ENCODE results near the gene NRDC.

NRDC gene

GRCh38 chr1:51861669-51862068 lies 16.9 kb downstream of the NRDC start:
- H3K4me1 ChIP-seq (ENCODE audit: control insufficient read depth, insufficient read depth, low read length, unreplicated experiment) = no peaks in the 10 kb centered on the region
- no peaks in the 10 kb centered on the region for H3K27me3 ChIP-seq (ENCODE audit: insufficient read depth, low read length)
- H2AFZ ChIP-seq (ENCODE audit: low read length, unreplicated experiment) = no peak overlapping the region
- H3K36me3 ChIP-seq (ENCODE audit: insufficient read depth, low read length) = peaks cover 8% of the 10 kb centered on the region; the same call in 1 of the 2 replicates
- peaks cover 67% of the 10 kb centered on the region for H3K79me2 ChIP-seq (ENCODE audit: control insufficient read depth, insufficient read depth, low read length, unreplicated experiment)
- H3K4me3 ChIP-seq (ENCODE audit: low read depth, low read length) = no peak overlapping the region
- H3K27ac ChIP-seq (ENCODE audit: low read depth, low read length) = no peak overlapping the region

- Histone ChIP-seq H3K4me3 (ENCODE audit: low read depth, low read length) (no peak overlapping the region), H2AFZ (ENCODE audit: low read length, unreplicated experiment) (no peak overlapping the region), H3K27ac (ENCODE audit: low read depth, low read length) (no peak overlapping the region), H3K79me2 (ENCODE audit: control insufficient read depth, insufficient read depth, low read length, unreplicated experiment) (peaks cover 52% of the 10 kb centered on the region), H3K36me3 (ENCODE audit: insufficient read depth, low read length) (peaks cover 11% of the 10 kb centered on the region), H3K27me3 (ENCODE audit: insufficient read depth, low read length) (no peaks in the 10 kb centered on the region), H3K4me1 (ENCODE audit: control insufficient read depth, insufficient read depth, low read length, unreplicated experiment) (no peaks in the 10 kb centered on the region)
Measured at GRCh38 chr1:51859735-51860134, 18.8 kb downstream of the NRDC start.

- Histone ChIP-seq H3K4me1 (ENCODE audit: control insufficient read depth, insufficient read depth, low read length, unreplicated experiment) (no peaks in the 10 kb centered on the region), H3K27me3 (ENCODE audit: insufficient read depth, low read length) (no peaks in the 10 kb centered on the region), H3K27ac (ENCODE audit: low read depth, low read length) (no peak overlapping the region), H2AFZ (ENCODE audit: low read length, unreplicated experiment) (no peak overlapping the region), H3K4me3 (ENCODE audit: low read depth, low read length) (no peak overlapping the region), H3K36me3 (ENCODE audit: insufficient read depth, low read length) (peaks cover 12% of the 10 kb centered on the region), H3K79me2 (ENCODE audit: control insufficient read depth, insufficient read depth, low read length, unreplicated experiment) (peaks cover 52% of the 10 kb centered on the region)
Measured at GRCh38 chr1:51859333-51859732, 19.2 kb downstream of the NRDC start.

GRCh38 chr1:51858892-51859291 lies 19.6 kb downstream of the NRDC start:
- Histone ChIP-seq H3K4me1 (ENCODE audit: control insufficient read depth, insufficient read depth, low read length, unreplicated experiment) (no peaks in the 10 kb centered on the region), H2AFZ (ENCODE audit: low read length, unreplicated experiment) (no peak overlapping the region), H3K4me3 (ENCODE audit: low read depth, low read length) (no peak overlapping the region), H3K27ac (ENCODE audit: low read depth, low read length) (no peak overlapping the region), H3K36me3 (ENCODE audit: insufficient read depth, low read length) (peaks cover 12% of the 10 kb centered on the region), H3K79me2 (ENCODE audit: control insufficient read depth, insufficient read depth, low read length, unreplicated experiment) (peaks cover 49% of the 10 kb centered on the region), H3K27me3 (ENCODE audit: insufficient read depth, low read length) (no peaks in the 10 kb centered on the region)

- peaks cover 8% of the 10 kb centered on the region for H3K36me3 ChIP-seq (ENCODE audit: insufficient read depth, low read length)
Measured at GRCh38 chr1:51856745-51857144, 21.8 kb downstream of the NRDC start.

DNA sequence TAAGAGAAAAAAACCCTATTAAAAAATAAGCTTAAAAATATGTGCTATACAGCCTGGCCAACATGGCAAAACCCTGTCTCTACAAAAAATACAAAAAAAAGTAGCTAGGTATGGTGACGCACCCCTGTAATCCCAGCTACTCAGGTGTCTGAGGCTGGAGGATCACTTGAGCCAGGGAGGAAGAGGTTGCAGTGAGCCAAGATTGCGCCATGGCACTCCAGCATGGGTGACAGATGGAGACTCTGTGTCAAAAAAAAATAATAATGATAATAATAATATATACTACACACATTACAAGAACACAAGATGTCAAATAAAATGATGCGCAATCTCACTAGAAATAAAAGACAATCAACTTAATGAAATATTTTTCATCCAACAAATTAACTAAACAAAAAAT lies 22.9 kb downstream of the NRDC start:
- H2AFZ ChIP-seq (ENCODE audit: low read length, unreplicated experiment) = no peak overlapping the region
- H3K27me3 ChIP-seq (ENCODE audit: insufficient read depth, low read length) = no peaks in the 10 kb centered on the region
- no peak overlapping the region for H3K4me3 ChIP-seq (ENCODE audit: low read depth, low read length)
- H3K27ac ChIP-seq (ENCODE audit: low read depth, low read length) = no peak overlapping the region
- H3K4me1 ChIP-seq (ENCODE audit: control insufficient read depth, insufficient read depth, low read length, unreplicated experiment) = no peaks in the 10 kb centered on the region
- H3K79me2 ChIP-seq (ENCODE audit: control insufficient read depth, insufficient read depth, low read length, unreplicated experiment) = peaks cover 28% of the 10 kb centered on the region
- H3K36me3 ChIP-seq (ENCODE audit: insufficient read depth, low read length) = peaks cover 7% of the 10 kb centered on the region

More at GRCh38 chr1:51856745-51857144, 21.8 kb downstream of the NRDC start:
- no peaks in the 10 kb centered on the region for H3K27me3 ChIP-seq (ENCODE audit: insufficient read depth, low read length)
- H3K79me2 ChIP-seq (ENCODE audit: control insufficient read depth, insufficient read depth, low read length, unreplicated experiment) = peaks cover 30% of the 10 kb centered on the region
- H2AFZ ChIP-seq (ENCODE audit: low read length, unreplicated experiment) = no peak overlapping the region
- H3K4me3 ChIP-seq (ENCODE audit: low read depth, low read length) = no peak overlapping the region
- no peaks in the 10 kb centered on the region for H3K4me1 ChIP-seq (ENCODE audit: control insufficient read depth, insufficient read depth, low read length, unreplicated experiment)
- H3K27ac ChIP-seq (ENCODE audit: low read depth, low read length) = no peak overlapping the region

DNA sequence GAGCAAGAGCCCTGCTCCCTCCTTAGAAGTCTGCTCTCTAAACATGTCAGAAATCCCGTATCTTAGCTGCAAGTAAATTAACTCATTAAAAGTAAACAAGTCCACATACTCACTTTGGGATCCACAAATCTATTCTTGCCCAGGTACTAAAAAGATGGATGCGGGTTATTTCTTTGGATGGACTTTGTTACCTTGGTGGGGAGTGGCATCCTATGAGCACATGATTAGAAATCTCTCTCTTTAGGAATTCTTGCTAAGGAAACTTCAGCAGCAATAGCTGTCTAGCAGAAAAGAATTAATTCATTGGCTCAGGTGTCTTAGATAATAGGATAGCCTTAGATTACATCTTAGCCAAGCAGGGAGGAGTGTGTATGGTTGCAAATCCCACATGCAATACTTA lies 25.2 kb downstream of the NRDC start:
- Histone ChIP-seq H3K4me1 (ENCODE audit: control insufficient read depth, insufficient read depth, low read length, unreplicated experiment) (no peaks in the 10 kb centered on the region), H2AFZ (ENCODE audit: low read length, unreplicated experiment) (no peak overlapping the region), H3K27ac (ENCODE audit: low read depth, low read length) (no peak overlapping the region), H3K79me2 (ENCODE audit: control insufficient read depth, insufficient read depth, low read length, unreplicated experiment) (peaks cover 22% of the 10 kb centered on the region), H3K36me3 (ENCODE audit: insufficient read depth, low read length) (peaks cover 9% of the 10 kb centered on the region; the same call in 1 of the 2 replicates), H3K27me3 (ENCODE audit: insufficient read depth, low read length) (no peaks in the 10 kb centered on the region), H3K4me3 (ENCODE audit: low read depth, low read length) (no peak overlapping the region)

- H3K27me3 ChIP-seq (ENCODE audit: insufficient read depth, low read length) = no peaks in the 10 kb centered on the region
- peaks cover 13% of the 10 kb centered on the region; the same call in 1 of the 2 replicates for H3K36me3 ChIP-seq (ENCODE audit: insufficient read depth, low read length)
- H3K4me3 ChIP-seq (ENCODE audit: low read depth, low read length) = no peak overlapping the region
- no peaks in the 10 kb centered on the region for H3K4me1 ChIP-seq (ENCODE audit: control insufficient read depth, insufficient read depth, low read length, unreplicated experiment)
- H3K27ac ChIP-seq (ENCODE audit: low read depth, low read length) = no peak overlapping the region
- no peak overlapping the region for H2AFZ ChIP-seq (ENCODE audit: low read length, unreplicated experiment)
- H3K79me2 ChIP-seq (ENCODE audit: control insufficient read depth, insufficient read depth, low read length, unreplicated experiment) = peaks cover 12% of the 10 kb centered on the region
Measured at GRCh38 chr1:51851882-51852396, 26.6 kb downstream of the NRDC start.

DNA sequence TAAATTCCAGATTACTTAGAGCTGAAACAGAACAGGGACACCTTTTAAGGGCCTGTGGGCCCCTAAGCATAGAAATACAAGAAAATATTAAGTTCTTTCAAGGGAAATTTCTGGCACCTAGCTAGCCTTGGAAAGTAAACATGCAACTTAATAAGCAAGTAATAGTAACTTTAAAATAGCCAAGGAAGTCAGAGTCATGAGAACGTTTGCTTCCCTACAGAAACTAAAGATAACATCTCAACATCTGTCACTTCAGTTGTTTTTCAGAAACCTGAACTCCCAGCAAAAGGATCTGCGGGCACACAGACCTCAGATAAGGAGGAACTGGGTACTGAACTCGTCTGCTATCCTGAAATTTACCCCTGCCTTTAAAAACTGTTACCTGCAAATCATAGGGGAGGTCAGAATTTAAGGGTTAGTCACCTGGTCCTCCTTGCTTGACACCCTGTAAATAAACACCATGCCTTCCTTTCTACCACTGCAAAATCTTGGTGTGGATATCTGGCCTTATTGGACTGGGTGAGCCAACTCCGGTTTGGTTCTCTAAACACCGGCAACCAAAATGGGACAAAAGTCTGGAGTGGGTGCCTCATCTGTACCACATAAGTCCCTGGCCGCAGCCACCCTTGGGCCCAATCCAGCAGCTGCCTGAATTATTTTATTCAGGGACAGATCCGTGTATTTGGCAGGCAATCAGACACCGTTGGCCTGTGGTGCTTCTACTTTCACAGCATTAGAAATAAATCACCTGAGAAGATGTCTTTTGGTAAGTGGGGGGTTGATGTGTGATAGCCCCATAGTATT lies 27.9 kb downstream of the NRDC start:
- Histone ChIP-seq H3K79me2 (ENCODE audit: control insufficient read depth, insufficient read depth, low read length, unreplicated experiment) (peaks cover 12% of the 10 kb centered on the region), H3K36me3 (ENCODE audit: insufficient read depth, low read length) (peaks cover 16% of the 10 kb centered on the region; the same call in 1 of the 2 replicates), H3K27ac (ENCODE audit: low read depth, low read length) (no peak overlapping the region), H3K27me3 (ENCODE audit: insufficient read depth, low read length) (no peaks in the 10 kb centered on the region), H3K4me3 (ENCODE audit: low read depth, low read length) (no peak overlapping the region), H2AFZ (ENCODE audit: low read length, unreplicated experiment) (no peak overlapping the region), H3K4me1 (ENCODE audit: control insufficient read depth, insufficient read depth, low read length, unreplicated experiment) (no peaks in the 10 kb centered on the region)

DNA sequence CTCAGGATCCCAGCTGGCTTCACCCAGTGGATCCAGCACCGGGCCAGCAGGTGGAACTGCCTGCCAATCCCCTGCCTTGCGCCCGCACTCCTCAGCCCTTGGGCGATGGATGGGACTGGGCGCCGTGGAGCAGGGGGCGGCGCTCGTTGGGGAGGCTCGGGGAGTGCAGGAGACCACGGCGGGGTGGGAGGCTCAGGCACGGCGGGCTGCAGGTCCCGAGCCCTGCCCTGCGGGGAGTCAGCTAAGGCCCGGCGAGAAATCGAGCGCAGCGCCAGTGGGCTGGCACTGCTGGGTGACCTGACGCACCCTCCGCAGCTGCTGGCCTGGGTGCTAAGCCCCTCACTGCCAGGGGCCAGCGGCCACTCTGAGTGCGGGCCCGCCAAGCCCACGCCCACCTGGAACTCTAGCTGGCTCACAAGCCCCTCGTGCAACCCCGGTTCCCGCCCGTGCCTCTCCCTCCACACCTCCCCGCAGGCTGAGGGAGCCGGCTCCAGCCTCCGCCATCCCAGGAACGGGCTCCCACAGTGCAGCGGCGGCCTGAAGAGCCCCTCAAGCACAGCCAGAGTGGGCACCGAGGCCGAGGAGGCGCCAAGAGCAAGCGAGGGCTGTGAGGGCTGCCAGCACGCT lies 31.1 kb downstream of the NRDC start:
- Histone ChIP-seq H2AFZ (ENCODE audit: low read length, unreplicated experiment) (no peak overlapping the region), H3K27me3 (ENCODE audit: insufficient read depth, low read length) (no peaks in the 10 kb centered on the region), H3K79me2 (ENCODE audit: control insufficient read depth, insufficient read depth, low read length, unreplicated experiment) (peaks cover 17% of the 10 kb centered on the region)

More for the DNA sequence above, 31.1 kb downstream of the NRDC start:
- no peak overlapping the region for H3K4me3 ChIP-seq (ENCODE audit: low read depth, low read length)
- H3K27ac ChIP-seq (ENCODE audit: low read depth, low read length) = no peak overlapping the region
- peaks cover 11% of the 10 kb centered on the region; the same call in 1 of the 2 replicates for H3K36me3 ChIP-seq (ENCODE audit: insufficient read depth, low read length)
- no peaks in the 10 kb centered on the region for H3K4me1 ChIP-seq (ENCODE audit: control insufficient read depth, insufficient read depth, low read length, unreplicated experiment)
